Thyroid gland (tissue), 4 donors: ENCODE measurements around the gene DNAH17.

Source experiments
- CTCF ChIP-seq, 6 experiments: fragments of 200-600 bp in 3 of 6; fragments of 450-650 bp in 3 of 6; sonication (generic) in 3 of 6; IDR thresholded peaks; one replicate each; pipeline ENCODE4 v1.5.1; 2016 to 2019; ENCODE audit warnings: antibody characterized with exemption in 6 of 6, mild to moderate bottlenecking in 2 of 6, inconsistent platforms in 1 of 6, moderate library complexity in 1 of 6
- POLR2A ChIP-seq, 2 donors: fragments of 450-650 bp; IDR thresholded peaks; one replicate each; pipeline ENCODE4 v1.6.1; 2017; ENCODE audit warnings: antibody characterized with exemption in 2 of 2, mild to moderate bottlenecking in 2 of 2, moderate library complexity in 1 of 2

DNA sequence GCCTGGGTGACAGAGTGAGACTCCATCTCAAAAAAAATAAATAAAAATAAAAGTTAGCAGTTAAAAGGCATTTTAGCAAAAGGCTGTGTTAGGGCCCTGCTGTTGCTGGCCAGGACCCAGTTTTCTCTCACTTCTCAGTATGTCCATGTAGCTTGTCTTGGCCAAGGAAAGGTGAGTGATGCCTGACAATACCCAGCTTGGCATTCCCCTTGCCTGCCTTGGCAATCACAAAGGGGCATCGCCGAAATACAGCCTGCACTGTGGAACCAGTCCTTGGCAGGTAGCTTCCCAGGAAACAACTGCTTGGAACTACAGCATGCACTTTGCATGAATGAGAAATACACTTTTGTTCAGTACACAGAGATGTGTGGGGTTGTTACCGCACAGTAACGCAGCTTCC lies 61.7 kb downstream of the DNAH17 start:
- TF ChIP-seq CTCF (IDR thresholded peaks at IDR 0.05) = no peak
- TF ChIP-seq POLR2A (IDR thresholded peaks at IDR 0.05) = no peak
